Fibroblast of lung (primary cell): ENCODE results near the gene UBE2U. TPM values are rescaled to one million over a fixed set of nuclear protein-coding genes. Genes with fewer than 3 reads are reported as not detected.
A peak's percentile ranks its signal among the peaks of the same experiment; 100 is the strongest.

Experiments
- DNase-seq, 2 donors: peaks; one replicate each; pipeline versions ENCODE4 v3.0.0 to v3.0.0-alpha.2; 2010; ENCODE audit warnings: low read depth in 2 of 2
- H2AFZ ChIP-seq: 2 replicates; pipeline ENCODE4 v1.5.1; 2012; ENCODE audit warnings: low read length, control low read depth, inconsistent platforms
- H3K27ac ChIP-seq: 2 replicates; pipeline ENCODE4 v1.5.1; 2011; ENCODE audit warnings: low read length, control low read depth; ENCODE audit not compliant: insufficient read depth
- H3K27me3 ChIP-seq: 2 replicates; pipeline ENCODE4 v1.5.1; 2011; ENCODE audit warnings: mild to moderate bottlenecking, low read length; ENCODE audit not compliant: control insufficient read depth, insufficient read depth
- H3K36me3 ChIP-seq: 2 replicates; pipeline ENCODE4 v1.5.1; 2011; ENCODE audit warnings: low read length; ENCODE audit not compliant: control insufficient read depth, insufficient read depth
- H3K4me1 ChIP-seq: 2 replicates; pipeline ENCODE4 v1.5.1; 2011; ENCODE audit warnings: low read length; ENCODE audit not compliant: control insufficient read depth, insufficient read depth; ENCODE audit errors: extremely low read depth
- H3K4me2 ChIP-seq: 2 replicates; pipeline ENCODE4 v1.5.1; 2011; ENCODE audit warnings: low read length, control low read depth; ENCODE audit not compliant: insufficient read depth; ENCODE audit errors: extremely low read depth
- H3K4me3 ChIP-seq, 4 experiments: fragments of 200-600 bp in 1 of 4; sonication (generic) in 1 of 4; replicated peaks in 1 of 4; 2 replicates each; pipeline ENCODE4 v1.5.1; 2011 to 2016; ENCODE audit warnings: low read length in 4 of 4, low read depth in 3 of 4, mild to moderate bottlenecking in 3 of 4, control low read depth in 2 of 4, inconsistent platforms in 1 of 4, mixed read lengths in 1 of 4; ENCODE audit not compliant: insufficient read depth in 1 of 4; ENCODE audit errors: control extremely low read depth in 1 of 4
- H3K79me2 ChIP-seq: 2 replicates; pipeline ENCODE4 v1.5.1; 2012; ENCODE audit warnings: mild to moderate bottlenecking, low read length, inconsistent platforms; ENCODE audit not compliant: control insufficient read depth, insufficient read depth
- H3K9ac ChIP-seq: 2 replicates; pipeline ENCODE4 v1.5.1; 2011; ENCODE audit warnings: mild to moderate bottlenecking, low read length, control low read depth; ENCODE audit not compliant: insufficient read depth
- H3K9me3 ChIP-seq: 2 replicates; pipeline ENCODE4 v1.5.1; 2012; ENCODE audit warnings: low read depth, low read length; ENCODE audit not compliant: control insufficient read depth, insufficient read depth
- H4K20me1 ChIP-seq: 2 replicates; pipeline ENCODE4 v1.5.1; 2011; ENCODE audit warnings: low read length; ENCODE audit not compliant: control insufficient read depth, insufficient read depth; ENCODE audit errors: extremely low read depth
- EZH2 ChIP-seq: IDR thresholded peaks from 2 replicates; pipeline ENCODE4 v1.5.1; 2012; ENCODE audit warnings: low read length, control low read depth, mild to moderate bottlenecking; ENCODE audit errors: missing control alignments
- polyA plus RNA-seq, 2 donors: library from polyadenylated mRNA; depleted of rRNA in 1 of 2; stranded (reverse) in 1 of 2; unstranded in 1 of 2; fragments of >200 nt; gene quantifications; 2 replicates each; pipeline ENCODE4 v1.2.1, GENCODE V29; 2011 to 2012; ENCODE audit warnings: missing spikeins in 1 of 2
- total RNA-seq: library from RNA; depleted of rRNA; stranded (reverse); fragments of >200 nt; gene quantifications from 2 replicates; pipeline ENCODE4 v1.2.1, GENCODE V29; 2014
- TF ChIP-seq, protein P1 (sequence below), 2 donors: IDR thresholded peaks in 1 of 2; conservative IDR thresholded peaks in 1 of 2; 1 replicate in 1 of 2; 2 replicates in 1 of 2; pipeline ENCODE4 v1.5.1; 2011 to 2012; ENCODE audit warnings: low read length in 2 of 2, control low read depth in 1 of 2, inconsistent platforms in 1 of 2, low read depth in 1 of 2, mild to moderate bottlenecking in 1 of 2

The UBE2U gene
- total and polyA plus RNA-seq, 2 donors (not counting 1 experiment from before 2014, with no cell fraction given), result not detected

GRCh38 chr1:64163970-64164369 is 39.5 kb upstream of the UBE2U start:
- H3K4me3 ChIP-seq, result no peak overlapping the region
- no peaks in the 10 kb centered on the region for H3K9me3 ChIP-seq
- H3K27ac ChIP-seq, result no peak overlapping the region
- H3K9ac ChIP-seq, result no peak overlapping the region
- H3K27me3 ChIP-seq, result no peaks in the 10 kb centered on the region
- peak; percentile 58 to 71 for DNase-seq
- no peaks in the 10 kb centered on the region for H4K20me1 ChIP-seq
- no peaks in the 10 kb centered on the region for H3K79me2 ChIP-seq
- TF ChIP-seq, protein P1, sequence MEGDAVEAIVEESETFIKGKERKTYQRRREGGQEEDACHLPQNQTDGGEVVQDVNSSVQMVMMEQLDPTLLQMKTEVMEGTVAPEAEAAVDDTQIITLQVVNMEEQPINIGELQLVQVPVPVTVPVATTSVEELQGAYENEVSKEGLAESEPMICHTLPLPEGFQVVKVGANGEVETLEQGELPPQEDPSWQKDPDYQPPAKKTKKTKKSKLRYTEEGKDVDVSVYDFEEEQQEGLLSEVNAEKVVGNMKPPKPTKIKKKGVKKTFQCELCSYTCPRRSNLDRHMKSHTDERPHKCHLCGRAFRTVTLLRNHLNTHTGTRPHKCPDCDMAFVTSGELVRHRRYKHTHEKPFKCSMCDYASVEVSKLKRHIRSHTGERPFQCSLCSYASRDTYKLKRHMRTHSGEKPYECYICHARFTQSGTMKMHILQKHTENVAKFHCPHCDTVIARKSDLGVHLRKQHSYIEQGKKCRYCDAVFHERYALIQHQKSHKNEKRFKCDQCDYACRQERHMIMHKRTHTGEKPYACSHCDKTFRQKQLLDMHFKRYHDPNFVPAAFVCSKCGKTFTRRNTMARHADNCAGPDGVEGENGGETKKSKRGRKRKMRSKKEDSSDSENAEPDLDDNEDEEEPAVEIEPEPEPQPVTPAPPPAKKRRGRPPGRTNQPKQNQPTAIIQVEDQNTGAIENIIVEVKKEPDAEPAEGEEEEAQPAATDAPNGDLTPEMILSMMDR (conservative IDR thresholded peaks at IDR 0.05 in 1 of 2, IDR thresholded peaks at IDR 0.05 in 1 of 2; ENCODE audit: low read depth in 1 of 2, low read length in 2 of 2), result peak; percentile 59 to 69
- no peak for TF ChIP-seq EZH2
- no peaks in the 10 kb centered on the region for H3K36me3 ChIP-seq
- H3K4me1 ChIP-seq, result peaks cover 2% of the 10 kb centered on the region
- no peak overlapping the region for H3K4me2 ChIP-seq
- no peak overlapping the region for H2AFZ ChIP-seq

- Histone ChIP-seq H3K9me3 (no peaks in the 10 kb centered on the region), H3K4me2 (no peak overlapping the region), H2AFZ (no peak overlapping the region), H3K36me3 (no peaks in the 10 kb centered on the region), H3K9ac (no peak overlapping the region), H3K79me2 (no peaks in the 10 kb centered on the region), H3K27me3 (no peaks in the 10 kb centered on the region), H3K27ac (no peak overlapping the region), H4K20me1 (no peaks in the 10 kb centered on the region), H3K4me1 (peaks cover 7% of the 10 kb centered on the region), H3K4me3 (no peak overlapping the region)
- TF ChIP-seq, protein P1 (conservative IDR thresholded peaks at IDR 0.05 in 1 of 2, IDR thresholded peaks at IDR 0.05 in 1 of 2; ENCODE audit: low read depth in 1 of 2, low read length in 2 of 2), result no peak
- DNase-seq, result no peak
Measured at GRCh38 chr1:64166629-64167028, 36.8 kb upstream of the UBE2U start.

- no peak overlapping the region for H2AFZ ChIP-seq
- H3K36me3 ChIP-seq, result no peaks in the 10 kb centered on the region
- H3K27ac ChIP-seq, result no peak overlapping the region
- H4K20me1 ChIP-seq, result no peaks in the 10 kb centered on the region
- no peaks in the 10 kb centered on the region for H3K9me3 ChIP-seq
- H3K27me3 ChIP-seq, result no peaks in the 10 kb centered on the region
- no peaks in the 10 kb centered on the region for H3K79me2 ChIP-seq
- no peak overlapping the region for H3K4me3 ChIP-seq
- DNase-seq, result peak; percentile 55 to 81
- H3K4me1 ChIP-seq, result peaks cover 10% of the 10 kb centered on the region
- H3K4me2 ChIP-seq, result no peak overlapping the region
- H3K9ac ChIP-seq, result no peak overlapping the region
- TF ChIP-seq, protein P1 (conservative IDR thresholded peaks at IDR 0.05 in 1 of 2, IDR thresholded peaks at IDR 0.05 in 1 of 2; ENCODE audit: low read depth in 1 of 2, low read length in 2 of 2), result no peak
- TF ChIP-seq EZH2, result no peak
Measured at GRCh38 chr1:64167176-64167575, 36.2 kb upstream of the UBE2U start.
